ENCODE results near the gene CD3G.
A peak's percentile ranks its signal among the peaks of the same experiment; 100 is the strongest.
"Not testable (repeated sequence)": the region's sequence is repeated elsewhere in the genome, so short reads cannot be mapped to it uniquely, and the experiment has no call there.

Gene CD3G
- total RNA-seq = 105 to 255 (median 191) reads per million in 4 experiments

DNA sequence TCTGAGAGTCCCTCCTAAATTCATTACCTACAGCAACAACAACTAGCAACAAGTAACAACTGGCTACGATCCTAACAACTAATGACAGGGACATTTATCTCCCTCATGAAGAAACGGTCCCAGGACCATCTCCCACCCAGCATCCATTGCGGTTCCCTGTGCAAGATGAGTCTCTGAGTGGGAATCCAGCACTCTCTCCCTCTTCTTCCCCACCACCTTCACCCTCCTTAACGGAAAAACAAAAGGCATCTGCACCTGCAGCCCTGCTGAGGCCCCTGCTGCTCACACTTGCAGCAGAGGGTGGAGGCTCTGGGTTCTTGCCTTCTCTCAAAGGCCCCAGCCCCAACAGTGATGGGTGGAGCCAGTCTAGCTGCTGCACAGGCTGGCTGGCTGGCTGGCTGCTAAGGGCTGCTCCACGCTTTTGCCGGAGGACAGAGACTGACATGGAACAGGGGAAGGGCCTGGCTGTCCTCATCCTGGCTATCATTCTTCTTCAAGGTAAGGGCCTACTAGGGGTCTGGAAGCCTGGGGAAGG is at the start of gene CD3G:
CD3G (plus strand) TSS at position 364 of the 535 bp plus-strand sequence; CDS start at position 444, 80 bp downstream.
- DNase-seq = peak; percentile 47

DNA sequence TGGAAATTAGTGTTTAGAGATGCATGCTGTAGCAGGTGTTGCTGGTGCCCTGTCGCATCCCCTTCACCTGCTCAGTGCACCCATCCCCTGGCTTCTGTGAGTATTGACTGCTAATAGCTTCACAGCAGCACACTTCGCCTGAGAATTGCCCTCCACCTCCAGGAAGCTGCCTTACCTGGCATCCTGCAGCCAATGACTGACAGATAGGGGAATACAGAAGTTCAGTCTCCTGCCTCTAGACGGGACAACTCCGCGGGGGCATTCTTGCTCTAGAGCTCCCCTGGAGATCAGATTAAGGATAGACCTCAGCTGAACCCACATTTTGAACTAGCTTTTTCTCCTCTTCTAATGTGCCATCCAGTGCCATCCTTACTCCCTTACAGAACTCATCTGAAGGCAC is 48.9 kb upstream of the CD3G start:
- no peak for DNase-seq

DNA sequence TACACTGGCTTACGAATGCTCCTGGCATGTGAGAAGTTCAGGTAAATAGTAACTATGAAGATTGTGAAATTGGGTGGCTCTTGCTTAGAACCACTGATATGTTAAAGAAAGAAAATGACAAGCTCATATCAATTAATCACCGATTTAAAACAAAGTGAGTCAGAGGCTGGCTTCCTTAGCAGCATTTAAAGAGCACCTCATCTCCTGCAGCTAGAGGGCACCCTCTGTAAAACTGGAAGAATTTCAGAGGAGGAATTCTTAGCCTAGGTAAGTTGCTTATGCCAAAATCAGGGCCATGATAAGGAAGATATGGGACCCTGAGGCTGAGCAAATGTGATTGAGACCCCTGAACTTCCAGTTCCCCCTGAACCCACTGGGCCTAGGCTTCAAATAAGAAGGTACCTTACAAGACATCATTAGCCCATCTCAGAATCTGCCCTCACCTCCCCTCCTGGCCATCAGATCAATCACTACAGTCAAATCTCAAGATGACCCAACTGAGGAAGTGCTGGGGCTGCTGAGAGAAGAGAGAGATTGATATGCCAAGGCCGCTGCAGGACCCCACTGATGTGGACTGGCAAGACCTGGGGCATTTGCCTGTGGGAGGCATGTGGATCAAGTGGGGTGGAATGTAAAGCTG is 48.2 kb upstream of the CD3G start:
- no peak for DNase-seq

DNA sequence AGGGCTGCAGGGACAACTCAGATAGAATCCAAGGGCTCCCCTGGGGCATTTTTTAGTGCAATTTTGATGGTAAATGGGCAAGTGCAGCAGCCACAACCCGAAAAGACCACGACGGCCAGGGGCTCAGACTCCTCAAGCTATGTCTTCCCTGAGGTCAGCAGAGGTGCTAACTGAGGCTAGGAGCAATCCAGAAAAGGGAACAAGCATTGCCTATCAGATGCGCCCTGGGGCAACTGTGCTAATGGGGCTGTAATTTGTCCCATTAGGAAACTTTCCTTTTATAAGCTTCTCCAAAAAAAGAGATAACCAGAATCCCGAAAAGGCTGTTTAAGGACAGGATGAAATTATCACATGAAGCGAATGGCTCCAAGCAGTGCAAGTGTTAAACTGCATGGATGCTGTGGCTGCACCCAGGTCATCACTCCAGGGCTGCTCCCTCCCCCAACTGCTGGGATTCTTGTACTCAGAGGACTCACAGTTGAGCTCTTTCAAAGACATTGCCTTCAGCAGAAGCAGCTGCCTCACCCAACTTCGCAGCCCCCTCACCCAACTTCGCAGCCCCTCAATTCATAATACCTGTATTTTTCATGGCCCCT is 42.4 kb upstream of the CD3G start:
- DNase-seq = no peak

DNA sequence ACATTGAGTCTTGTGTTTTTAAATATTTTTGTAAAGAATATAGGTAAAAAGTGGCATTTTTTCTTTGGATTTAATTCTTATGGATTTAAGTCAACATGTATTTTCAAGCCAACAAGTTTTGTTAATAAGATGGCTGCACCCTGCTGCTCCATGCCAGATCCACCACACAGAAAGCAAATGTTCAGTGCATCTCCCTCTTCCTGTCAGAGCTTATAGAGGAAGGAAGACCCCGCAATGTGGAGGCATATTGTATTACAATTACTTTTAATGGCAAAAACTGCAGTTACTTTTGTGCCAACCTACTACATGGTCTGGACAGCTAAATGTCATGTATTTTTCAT is 39.9 kb upstream of the CD3G start:
- DNase-seq = no peak

DNA sequence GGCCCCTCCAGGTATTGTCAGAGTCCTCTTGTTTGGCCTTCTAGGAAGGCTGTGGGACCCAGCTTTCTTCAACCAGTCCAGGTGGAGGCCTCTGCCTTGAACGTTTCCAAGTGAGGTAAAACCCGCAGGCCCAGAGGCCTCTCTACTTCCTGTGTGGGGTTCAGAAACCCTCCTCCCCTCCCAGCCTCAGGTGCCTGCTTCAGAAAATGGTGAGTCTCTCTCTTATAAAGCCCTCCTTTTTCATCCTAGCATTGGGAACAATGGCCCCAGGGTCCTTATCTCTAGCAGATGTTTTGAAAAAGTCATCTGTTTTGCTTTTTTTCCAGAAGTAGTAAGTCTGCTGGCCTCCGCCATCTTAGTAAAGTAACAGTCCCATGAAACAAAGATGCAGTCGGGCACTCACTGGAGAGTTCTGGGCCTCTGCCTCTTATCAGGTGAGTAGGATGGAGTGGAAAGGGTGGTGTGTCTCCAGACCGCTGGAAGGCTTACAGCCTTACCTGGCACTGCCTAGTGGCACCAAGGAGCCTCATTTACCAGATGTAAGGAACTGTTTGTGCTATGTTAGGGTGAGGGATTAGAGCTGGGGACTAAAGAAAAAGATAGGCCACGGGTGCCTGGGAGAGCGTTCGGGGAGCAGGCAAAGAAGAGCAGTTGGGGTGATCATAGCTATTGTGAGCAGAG is 39.4 kb upstream of the CD3G start, which contains the start of gene CD3E:
CD3E (plus strand) TSS at position 163 of the 681 bp plus-strand sequence; CDS start at position 386, 223 bp downstream.
- DNase-seq = peak; percentile 37

DNA sequence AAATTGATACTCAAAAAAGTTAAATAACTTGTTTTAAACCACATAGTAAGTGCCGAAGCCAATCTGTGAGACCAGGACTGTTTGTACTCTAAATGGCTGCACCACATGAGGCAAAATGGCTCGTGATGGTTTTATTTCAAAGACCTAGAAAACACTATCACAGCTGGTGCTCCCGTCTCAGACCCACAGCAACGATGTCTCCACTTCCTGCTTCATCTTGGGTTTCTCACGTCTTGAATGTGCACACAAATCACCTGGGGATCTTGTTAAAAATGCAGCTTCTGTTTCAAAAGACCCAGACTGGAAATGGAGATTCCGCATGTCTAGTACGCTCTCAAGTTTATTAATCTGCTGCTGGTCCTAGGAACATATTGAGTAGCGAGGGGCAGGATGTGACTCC is 38.4 kb upstream of the CD3G start:
- DNase-seq = peak; percentile 14

DNA sequence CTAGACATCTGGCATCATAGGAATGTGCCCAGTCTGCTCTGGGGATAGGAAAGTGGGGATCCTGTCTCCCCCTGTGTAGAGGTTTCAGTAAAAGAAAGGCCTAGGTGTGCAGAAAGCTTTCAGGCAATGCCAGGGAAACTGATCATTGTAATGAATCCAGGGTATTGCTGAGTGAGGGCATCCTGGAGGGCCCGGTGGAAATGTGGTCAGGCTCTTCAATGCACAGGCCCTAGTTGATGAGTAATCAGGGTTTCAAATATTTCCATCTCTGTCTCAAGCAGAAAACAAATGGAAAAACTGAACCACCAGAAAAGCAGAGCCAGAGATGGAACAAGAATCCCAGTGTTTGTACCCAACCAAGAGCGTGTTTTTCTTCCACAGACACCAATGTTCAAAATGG is 37.6 kb upstream of the CD3G start:
- no peak for DNase-seq

DNA sequence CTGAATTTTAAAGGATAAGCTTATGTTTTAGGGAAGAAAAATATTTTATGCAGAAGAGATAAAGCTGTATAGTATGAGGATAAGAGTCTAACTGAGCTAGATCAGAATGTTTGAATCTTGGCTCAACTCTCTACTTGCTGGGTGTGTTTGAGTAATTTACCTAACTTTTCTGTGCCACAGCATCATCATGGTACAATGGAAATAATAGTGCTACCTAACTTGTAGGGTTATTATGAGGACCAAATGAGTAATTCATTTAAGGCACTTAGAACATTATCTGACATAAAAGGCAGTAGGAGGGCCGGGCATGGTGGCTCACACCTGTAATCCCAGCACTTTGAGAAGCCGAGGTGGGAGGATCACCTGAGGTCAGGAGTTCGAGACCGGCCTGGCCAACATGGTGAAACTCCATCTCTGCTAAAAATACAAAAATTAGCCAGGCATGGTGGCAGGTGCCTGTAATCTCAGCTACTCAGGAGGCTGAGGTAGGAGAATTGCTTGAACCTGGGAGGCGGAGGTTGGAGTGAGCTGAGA is 35.1 kb upstream of the CD3G start:
- not testable (repeated sequence) for DNase-seq

DNA sequence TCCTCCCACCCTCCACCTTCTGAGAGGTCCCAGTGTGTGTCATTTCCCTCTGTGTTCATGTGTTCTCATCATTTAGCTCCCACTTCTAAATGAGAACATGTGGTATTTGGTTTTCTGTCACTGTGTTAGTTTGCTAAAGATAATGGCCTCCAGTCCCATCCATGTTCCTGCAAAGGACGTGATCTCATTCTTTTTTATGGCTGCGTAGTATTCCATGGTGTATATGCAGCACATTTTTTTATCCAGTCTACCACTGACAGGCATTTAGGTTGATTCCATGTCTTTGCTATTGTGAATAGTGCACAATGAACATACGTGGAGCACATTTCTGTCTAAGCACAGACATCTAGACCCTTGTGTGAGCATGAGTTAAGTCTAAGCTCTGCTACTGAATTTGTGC is 33.9 kb upstream of the CD3G start:
- no peak for DNase-seq

DNA sequence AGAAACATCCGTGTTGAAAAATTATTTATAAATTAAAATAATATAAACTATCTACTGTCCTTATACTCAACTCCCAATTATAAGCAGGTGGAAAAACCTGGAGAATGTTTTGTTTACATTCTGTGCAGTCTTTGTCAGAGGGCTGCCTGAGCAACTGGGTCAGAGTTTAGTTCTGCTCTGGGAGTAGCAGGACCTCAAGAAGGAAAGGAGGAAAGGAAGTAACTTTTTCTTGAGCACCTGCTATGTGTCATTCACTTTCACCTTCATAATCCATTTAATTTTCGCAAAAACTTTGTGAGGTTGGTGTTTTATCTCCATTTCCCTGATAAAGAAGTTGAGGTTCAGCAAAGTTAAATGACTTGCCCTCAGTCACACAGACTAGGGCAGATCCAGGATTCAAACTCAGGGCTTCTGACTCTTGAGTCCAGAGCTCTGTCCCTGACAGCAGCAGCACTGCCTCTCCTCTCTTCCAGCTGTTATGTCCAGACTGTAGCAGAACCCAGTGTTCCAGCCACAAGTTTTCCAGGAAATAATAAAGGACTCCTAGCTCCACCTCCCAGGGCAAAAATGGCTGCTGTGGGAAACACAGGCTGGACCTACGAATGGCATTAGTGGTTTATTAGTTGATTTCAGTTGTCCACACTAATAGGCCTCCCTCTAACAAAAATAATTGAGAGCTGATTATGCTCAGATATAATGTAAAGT is 33.2 kb upstream of the CD3G start:
- no peak for DNase-seq

DNA sequence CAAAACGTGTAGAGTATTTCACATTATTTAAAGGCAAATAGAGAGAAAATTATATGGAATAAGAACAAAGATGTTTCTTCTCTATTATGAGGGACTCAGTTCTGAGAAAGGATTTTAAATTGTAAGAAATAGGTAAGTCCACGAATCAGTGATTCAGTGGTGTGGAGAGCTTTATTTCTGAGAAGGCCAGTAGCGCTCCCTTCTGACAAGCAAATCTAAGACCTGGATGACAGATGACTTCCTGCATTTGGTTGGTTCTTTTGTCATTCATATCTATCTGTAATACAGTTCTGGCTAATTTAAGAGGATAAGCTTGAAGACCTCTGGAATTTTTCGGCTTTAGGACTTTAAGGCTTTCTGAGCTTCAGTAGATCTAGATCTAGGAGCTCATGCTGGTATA is 32.6 kb upstream of the CD3G start:
- no peak for DNase-seq

DNA sequence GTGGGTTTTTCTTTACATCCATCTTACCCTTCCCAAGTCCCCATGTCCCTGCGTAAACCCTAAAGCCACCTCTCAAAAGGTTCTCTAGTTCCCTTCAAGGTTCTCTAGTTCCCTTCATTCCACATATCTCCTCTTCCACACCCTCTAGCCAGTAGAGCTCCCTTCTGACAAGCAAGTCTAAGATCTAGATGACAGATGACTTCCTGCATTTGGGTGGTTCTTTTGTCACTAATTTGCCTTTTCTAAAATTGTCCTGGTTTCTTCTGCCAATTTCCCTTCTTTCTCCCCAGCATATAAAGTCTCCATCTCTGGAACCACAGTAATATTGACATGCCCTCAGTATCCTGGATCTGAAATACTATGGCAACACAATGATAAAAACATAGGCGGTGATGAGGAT is 31.8 kb upstream of the CD3G start:
- DNase-seq = no peak

DNA sequence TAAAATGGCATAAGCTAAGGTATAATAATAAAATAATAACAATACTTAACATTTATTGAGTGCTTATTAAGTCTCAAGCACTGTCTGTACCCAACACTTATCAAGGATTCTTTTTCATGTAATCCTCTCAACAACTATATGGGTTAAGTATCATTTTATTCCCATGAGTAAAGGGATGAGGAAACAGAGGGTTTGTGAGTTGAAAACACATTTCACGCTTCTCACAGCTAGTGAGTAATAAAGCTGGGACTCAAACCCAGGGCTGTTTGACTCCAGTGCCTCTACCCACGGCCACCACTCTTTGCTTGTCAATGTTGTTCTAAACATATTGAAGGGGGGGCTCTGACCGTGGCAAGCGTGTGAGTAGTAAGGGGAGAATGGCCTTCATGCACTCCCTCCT is 30.9 kb upstream of the CD3G start:
- no peak for DNase-seq

DNA sequence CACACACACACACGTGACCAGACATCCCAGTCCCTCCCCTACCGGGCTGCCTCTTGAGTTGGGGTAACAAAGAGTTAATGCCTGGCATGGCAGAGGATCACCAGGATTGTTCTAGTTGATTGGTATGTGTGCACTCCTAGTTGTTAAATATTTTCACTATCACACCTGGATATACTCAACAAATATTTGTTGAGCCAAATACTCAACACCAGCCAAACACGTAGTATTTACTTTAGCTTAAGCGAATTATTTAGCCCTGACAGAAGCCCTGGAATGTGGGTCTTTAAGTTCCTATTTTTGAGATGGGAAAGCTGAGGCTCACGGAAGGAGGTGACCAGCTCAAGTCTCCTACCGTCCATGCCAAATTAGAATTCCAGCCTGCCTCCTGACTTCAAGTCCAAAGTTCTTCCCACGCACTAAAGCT is 29.1 kb upstream of the CD3G start:
- DNase-seq = no peak

DNA sequence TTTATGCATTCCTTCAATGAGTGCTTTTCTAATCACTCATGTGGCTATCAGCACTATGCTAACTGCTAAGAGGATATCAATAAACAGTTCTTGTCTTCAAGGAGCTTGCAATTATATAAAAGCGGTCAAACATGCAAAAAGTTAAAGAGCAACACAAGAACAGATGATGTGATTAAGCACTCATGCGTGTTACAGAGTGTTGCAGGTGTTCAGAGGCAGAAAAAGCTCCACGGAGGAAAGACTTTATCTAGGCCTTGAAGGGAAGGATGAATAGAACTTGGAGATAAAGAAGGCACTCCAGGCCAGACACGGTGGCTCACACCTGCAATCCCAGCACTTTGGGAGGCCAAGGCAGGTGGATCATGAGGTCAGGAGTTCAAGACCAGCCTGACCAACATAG is 26.0 kb upstream of the CD3G start:
- no peak for DNase-seq

DNA sequence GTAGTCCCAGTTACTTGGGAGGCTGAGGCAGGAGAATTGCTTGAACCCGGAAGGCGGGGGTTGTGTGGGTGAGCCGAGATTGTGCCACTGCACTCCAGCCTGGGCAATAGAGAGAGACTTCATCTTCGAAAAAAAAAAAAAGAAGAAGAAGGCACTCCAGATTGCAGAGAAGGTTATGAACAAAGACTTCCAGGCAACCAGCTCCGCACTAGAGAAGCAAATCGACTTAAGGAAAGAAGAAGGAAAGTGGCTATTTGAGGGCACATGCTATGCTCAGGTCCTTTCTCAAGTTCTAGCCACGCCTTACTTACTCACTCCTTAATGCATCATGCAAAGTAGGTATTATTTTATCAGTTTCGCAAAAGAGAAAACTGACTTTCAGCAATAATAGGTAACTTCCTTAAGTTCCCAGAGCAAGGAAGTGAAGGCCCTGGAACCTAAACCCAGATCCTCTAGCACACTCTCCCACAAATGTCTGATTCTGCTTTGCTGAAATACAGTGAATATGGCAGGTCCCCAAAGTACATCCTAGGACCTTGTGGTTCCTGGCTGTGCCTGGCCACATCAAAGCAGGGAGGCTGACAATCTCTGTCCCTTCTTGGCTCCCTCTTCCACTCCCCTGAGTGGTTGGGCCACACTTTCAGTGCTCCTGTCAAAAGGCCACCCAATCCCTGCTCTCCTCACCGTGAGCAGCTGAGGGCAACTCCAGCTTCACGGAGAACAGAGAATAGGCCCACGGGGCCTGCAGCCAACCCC is 25.4 kb upstream of the CD3G start:
- DNase-seq = no peak

DNA sequence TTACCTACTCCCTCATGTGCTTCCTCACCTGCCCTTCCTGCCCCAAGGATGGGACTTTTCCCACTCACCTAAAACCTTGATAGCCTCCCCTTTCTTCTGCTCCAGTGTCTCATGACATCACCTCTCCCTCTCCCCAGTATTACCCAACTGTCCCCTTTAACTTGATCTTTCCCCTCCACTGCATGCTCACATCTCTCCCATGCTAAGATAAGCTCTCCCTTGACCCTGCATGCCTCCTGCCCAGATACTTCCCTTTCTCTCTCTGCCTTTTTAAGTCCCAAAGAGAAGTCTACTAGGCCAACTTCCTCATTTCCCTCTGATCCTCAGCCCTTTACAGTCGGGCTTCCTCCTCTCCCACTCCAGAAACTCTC is 24.8 kb upstream of the CD3G start:
- no peak for DNase-seq

DNA sequence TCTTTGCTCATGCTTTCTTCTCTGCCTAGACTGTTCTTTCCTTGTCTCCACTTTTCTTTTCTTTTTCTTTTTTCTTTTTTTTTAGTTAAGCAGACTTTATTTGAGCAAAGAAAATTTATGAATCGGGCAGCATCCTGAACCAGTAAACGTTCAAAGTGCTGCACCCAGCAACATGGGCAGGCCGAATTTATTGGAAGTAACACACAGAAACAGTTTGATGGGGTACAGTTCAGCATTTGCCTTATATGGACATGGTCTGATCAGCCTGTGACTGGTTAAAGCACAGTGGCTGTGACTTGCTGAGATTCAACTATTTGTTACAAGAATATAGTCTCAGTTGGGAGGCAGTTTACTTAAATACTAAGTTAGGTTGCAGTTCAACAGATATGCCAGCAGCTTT is 23.6 kb upstream of the CD3G start:
- no peak for DNase-seq

DNA sequence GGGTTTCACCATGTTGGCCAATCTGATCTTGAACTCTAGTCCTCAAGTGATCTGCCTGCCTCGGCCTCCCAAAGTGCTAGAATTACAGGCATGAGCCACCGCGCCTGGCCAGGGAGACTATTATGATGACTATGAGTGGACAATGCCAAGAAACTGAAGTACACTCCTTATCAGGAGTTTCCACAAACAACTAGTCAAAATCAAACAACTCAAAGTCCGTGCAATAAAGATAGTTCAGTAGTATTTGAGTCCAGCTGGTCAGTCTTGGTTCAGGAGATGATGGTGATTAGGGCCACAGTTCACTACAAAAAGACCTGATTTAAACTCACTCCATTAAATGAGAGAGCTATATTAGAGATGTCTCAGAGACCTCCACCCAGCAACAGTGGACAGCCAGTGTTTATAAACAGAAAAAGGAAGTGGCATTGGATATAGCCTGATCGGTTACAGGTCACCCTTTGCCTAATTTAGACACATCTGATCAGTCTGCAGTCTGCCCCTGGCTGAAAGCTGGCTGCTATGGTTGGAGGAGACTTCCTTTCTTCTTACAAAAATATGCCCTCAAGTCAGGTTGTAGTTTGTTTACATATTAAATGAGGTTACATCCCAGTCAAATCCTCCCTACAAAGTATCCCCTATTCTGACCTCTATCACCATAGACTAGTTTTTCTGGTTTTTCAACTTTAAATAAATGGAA is 22.6 kb upstream of the CD3G start:
- DNase-seq = no peak

DNA sequence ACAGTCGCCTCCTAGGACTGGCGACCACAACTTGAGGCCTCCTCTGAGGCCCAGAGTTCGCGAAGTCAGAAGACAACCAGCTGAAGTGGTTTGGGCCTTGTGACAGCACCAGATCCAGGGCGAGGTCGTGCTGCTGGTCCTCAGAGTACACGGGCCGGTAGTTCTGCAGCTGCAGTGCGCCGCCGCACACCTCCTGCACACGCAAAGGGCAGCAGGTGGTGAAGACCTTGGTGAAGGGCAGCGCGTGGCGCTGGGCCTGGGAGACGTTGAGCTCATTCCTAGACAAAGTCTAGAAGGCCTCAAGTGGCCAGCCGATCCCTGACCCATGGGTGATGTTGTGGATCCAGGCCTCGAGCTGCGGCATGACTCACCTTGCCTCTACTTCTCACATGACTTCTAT is 21.4 kb upstream of the CD3G start:
- DNase-seq = no peak

DNA sequence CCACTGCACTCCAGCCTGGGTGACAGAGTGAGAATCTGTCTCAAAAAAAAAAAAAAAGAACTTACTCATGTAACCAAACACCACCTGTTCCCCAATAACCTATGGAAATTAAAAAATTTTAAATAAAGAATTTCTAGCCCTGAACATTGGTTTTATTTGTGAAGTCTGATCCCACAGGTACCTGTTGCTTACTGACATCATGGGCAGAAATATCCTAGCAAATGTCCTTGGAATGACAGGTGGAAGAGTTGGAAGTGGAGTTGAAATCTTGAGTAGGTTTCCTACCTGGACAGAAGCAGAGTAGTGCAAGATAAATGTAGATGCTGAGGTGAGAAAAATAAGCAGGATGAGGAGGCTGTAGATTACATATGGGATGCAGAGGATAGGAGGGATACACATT is 18.9 kb upstream of the CD3G start:
- no peak for DNase-seq
